Stimulated activated naive B cell treated with anti-CD40 and anti-IgM and Interleukin-4, amounts not matched to agents 10 μg/mL and 1 μg/mL and 100 μg/mL, for 72 hours (primary cell): Measurements from ENCODE around the gene RABAC1.

Experiments used
- ATAC-seq, 2 donors: fragments of 150-1000 bp; cut with Tn5 transposase; replicated peaks; 2 replicates each; pipeline ENCODE4 v1.10.0; 2021; ENCODE audit warnings: moderate library complexity in 1 of 2
- DNase-seq: peaks from one replicate; pipeline ENCODE4 v3.0.0; 2021
- H3K27ac Mint-ChIP-seq: one replicate; pipeline ENCODE4 v1.8.0; 2022; ENCODE audit warnings: mild to moderate bottlenecking, mixed read lengths
- H3K27me3 Mint-ChIP-seq, 2 donors: one replicate each; pipeline ENCODE4 v1.8.0; 2022; ENCODE audit warnings: mixed read lengths in 2 of 2
- H3K36me3 Mint-ChIP-seq, 2 donors: one replicate each; pipeline ENCODE4 v1.8.0; 2022; ENCODE audit warnings: mixed read lengths in 2 of 2, mild to moderate bottlenecking in 1 of 2
- H3K4me1 Mint-ChIP-seq, 2 donors: one replicate each; pipeline ENCODE4 v1.8.0; 2022; ENCODE audit warnings: mixed read lengths in 2 of 2, mild to moderate bottlenecking in 1 of 2
- H3K4me3 Mint-ChIP-seq, 2 donors: one replicate each; pipeline ENCODE4 v1.8.0; 2022; ENCODE audit warnings: mild to moderate bottlenecking in 2 of 2, mixed read lengths in 2 of 2, moderate library complexity in 1 of 2
- H3K9me3 Mint-ChIP-seq, 2 donors: one replicate each; pipeline ENCODE4 v1.8.0; 2022; ENCODE audit warnings: mixed read lengths in 2 of 2, mild to moderate bottlenecking in 1 of 2

The RABAC1 gene

DNA sequence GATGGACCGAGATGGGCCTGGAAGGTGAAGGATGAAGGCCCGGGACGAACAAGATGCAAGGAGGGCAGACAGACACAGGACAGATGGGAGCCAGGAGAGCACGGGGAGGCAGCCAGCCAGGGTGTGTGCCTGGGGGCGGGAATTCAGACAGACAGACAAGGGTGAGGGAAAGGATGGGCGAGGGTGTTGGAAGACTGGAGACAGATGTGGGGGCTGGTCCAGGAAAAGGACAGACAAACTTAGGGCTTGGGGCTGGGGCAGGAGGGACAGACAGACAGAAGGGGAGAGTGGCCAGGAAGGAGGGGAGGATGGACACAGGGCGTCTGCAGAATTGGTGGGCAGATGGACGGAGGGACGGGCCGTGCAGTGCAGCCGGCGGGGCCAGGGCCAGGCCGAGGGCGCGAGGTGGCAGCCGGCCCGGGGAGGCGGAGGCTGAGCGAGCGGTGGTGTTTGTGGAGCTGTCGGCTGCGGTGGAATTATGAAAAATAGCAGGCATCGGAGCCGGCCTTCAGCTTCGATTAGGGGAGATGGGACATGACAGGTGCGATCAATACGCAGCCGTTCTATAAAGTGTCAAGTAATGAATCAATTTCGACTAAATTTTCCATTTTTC is 26.3 kb downstream of the RABAC1 start:
- H3K27me3 Mint-ChIP-seq, result peaks cover 5 to 7% of the 10 kb centered on the region in 2 donors
- peak overlapping the region; percentile 72 for H3K27ac Mint-ChIP-seq
- peaks cover 58 to 82% of the 10 kb centered on the region in 2 donors for H3K4me1 Mint-ChIP-seq
- ATAC-seq (no peak), DNase-seq (no peak)
- H3K9me3 Mint-ChIP-seq, result no peaks in the 10 kb centered on the region
- no peaks in the 10 kb centered on the region for H3K36me3 Mint-ChIP-seq
- H3K4me3 Mint-ChIP-seq, result peak overlapping the region in 1 of 2 donors; percentile 5

GRCh38 chr19:41932259-41932719 is 26.8 kb downstream of the RABAC1 start:
- DNase-seq (no peak), ATAC-seq (no peak)
- H3K4me3 Mint-ChIP-seq, result peak overlapping the region in 1 of 2 donors; percentile 5
- peaks cover 5 to 7% of the 10 kb centered on the region in 2 donors for H3K27me3 Mint-ChIP-seq
- no peaks in the 10 kb centered on the region for H3K9me3 Mint-ChIP-seq
- no peaks in the 10 kb centered on the region for H3K36me3 Mint-ChIP-seq
- peak overlapping the region; percentile 72 for H3K27ac Mint-ChIP-seq
- H3K4me1 Mint-ChIP-seq, result peaks cover 55 to 77% of the 10 kb centered on the region in 2 donors

- Mint-ChIP-seq H3K36me3 (no peaks in the 10 kb centered on the region), H3K4me1 (peaks cover 48 to 66% of the 10 kb centered on the region in 2 donors), H3K27ac (no peak overlapping the region), H3K4me3 (no peak overlapping the region), H3K9me3 (no peaks in the 10 kb centered on the region), H3K27me3 (peaks cover 5 to 7% of the 10 kb centered on the region in 2 donors)
- DNase-seq (no peak), ATAC-seq (no peak)
These were observed 28.1 kb downstream of the RABAC1 start for GRCh38 chr19:41930926-41931592.

- no peaks in the 10 kb centered on the region for H3K9me3 Mint-ChIP-seq
- peak in 1 of 2 donors; percentile 12 for ATAC-seq
- DNase-seq, result no peak
- peaks cover 2 to 6% of the 10 kb centered on the region in 2 donors for H3K27me3 Mint-ChIP-seq
- no peak overlapping the region for H3K27ac Mint-ChIP-seq
- H3K36me3 Mint-ChIP-seq, result no peaks in the 10 kb centered on the region
- peaks cover 45 to 61% of the 10 kb centered on the region in 2 donors for H3K4me1 Mint-ChIP-seq
- H3K4me3 Mint-ChIP-seq, result peak overlapping the region in 1 of 2 donors; percentile 26
These were observed 28.8 kb downstream of the RABAC1 start for GRCh38 chr19:41930322-41930722.

DNA sequence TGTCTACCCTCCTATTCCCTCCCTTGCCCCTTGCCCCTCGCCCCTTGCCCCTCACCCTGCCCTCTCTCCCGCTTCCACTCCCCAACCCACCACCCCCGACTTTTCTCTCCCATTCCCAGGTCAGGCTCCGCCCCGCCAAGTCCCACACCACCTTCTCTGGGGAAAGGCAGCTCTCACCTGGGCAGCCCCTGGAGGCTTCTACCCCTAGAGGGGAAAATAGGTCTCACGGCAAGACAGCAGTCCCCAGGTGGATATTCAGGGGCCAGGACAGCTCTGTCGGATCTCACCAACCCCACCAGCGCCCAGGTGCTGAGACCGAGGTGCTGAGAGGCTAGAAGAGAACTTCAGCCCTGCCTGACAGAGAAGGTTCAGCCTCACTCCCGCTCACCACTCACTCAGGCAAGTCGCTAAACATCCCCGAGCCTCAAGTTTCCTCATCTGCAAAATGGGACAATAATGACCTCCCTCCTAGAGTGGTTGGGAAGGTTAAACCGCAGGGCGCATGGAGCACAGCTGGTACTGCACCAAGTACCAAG is 29.5 kb downstream of the RABAC1 start:
- H3K27ac Mint-ChIP-seq, result no peak overlapping the region

GRCh38 chr19:41928754-41929535 is 30.2 kb downstream of the RABAC1 start:
- peaks cover 33 to 48% of the 10 kb centered on the region in 2 donors for H3K4me1 Mint-ChIP-seq
- H3K27ac Mint-ChIP-seq, result peak overlapping the region; percentile 72
- ATAC-seq (peak; percentile 72 to 75), DNase-seq (no peak)
- H3K4me3 Mint-ChIP-seq, result peak overlapping the region in 1 of 2 donors; percentile 87
- no peaks in the 10 kb centered on the region for H3K9me3 Mint-ChIP-seq
- no peaks in the 10 kb centered on the region for H3K36me3 Mint-ChIP-seq
- H3K27me3 Mint-ChIP-seq, result no peaks in the 10 kb centered on the region

More for the DNA sequence above, 29.5 kb downstream of the RABAC1 start:
- Mint-ChIP-seq H3K4me1 (peaks cover 38 to 54% of the 10 kb centered on the region in 2 donors), H3K27me3 (no peaks in the 10 kb centered on the region), H3K9me3 (no peaks in the 10 kb centered on the region), H3K4me3 (peak overlapping the region in 1 of 2 donors; percentile 87), H3K36me3 (no peaks in the 10 kb centered on the region)
- ATAC-seq (no peak), DNase-seq (no peak)

- DNase-seq (no peak), ATAC-seq (peak; percentile 30 to 38)
- peaks cover 3% of the 10 kb centered on the region in 2 donors for H3K27me3 Mint-ChIP-seq
- H3K27ac Mint-ChIP-seq, result peak within 1 kb of the TSS; percentile 72
- no peaks in the 10 kb centered on the region for H3K36me3 Mint-ChIP-seq
- H3K4me3 Mint-ChIP-seq, result peak within 1 kb of the TSS in 1 of 2 donors; percentile 88
- no peaks in the 10 kb centered on the region for H3K9me3 Mint-ChIP-seq
- H3K4me1 Mint-ChIP-seq, result peaks cover 29 to 45% of the 10 kb centered on the region in 2 donors
These were observed 30.9 kb downstream of the RABAC1 start, which contains the start of gene ERFL for GRCh38 chr19:41928221-41928683. ERFL (minus strand) TSS chr19:41928449; CDS start chr19:41912919, 15,530 bp downstream.

DNA sequence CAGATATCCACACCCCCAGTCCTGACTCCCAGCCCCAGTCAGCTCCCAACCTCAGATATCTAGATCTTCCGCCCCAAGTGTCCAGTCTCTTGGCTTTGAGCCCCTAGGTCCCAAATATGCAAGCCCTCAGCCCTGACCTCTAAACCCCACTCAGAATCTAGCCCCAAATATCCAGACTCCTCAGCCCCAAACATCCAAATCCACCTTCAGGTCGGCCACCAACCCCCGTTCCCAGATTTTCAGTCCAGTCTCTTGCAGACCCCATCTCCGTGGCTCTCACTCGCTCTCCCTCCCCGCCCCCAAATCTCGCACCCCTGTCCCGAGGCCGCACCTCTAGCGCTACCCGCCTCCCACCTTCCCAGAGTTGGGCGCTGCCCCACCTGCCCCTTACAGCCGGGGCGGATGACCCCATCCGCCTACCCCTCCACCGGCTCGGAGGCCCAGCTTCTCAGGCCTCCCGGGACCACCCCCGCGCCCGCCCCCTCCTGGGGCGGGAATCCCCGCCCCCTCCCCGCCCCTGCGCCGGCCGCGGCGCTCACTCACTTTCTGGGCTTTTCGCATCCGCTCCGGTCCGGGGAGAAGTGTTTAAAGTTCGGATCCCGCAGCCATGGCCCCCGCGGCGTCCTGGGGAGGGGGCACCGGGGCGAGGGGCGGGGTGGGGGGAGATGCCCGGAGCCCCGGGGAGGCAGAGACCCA is 31.5 kb downstream of the RABAC1 start:
- Mint-ChIP-seq H3K27me3 (peaks cover 5 to 6% of the 10 kb centered on the region in 2 donors), H3K36me3 (no peaks in the 10 kb centered on the region), H3K9me3 (no peaks in the 10 kb centered on the region), H3K4me1 (peaks cover 29 to 44% of the 10 kb centered on the region in 2 donors), H3K27ac (no peak overlapping the region), H3K4me3 (peak overlapping the region in 1 of 2 donors; percentile 88)
- ATAC-seq, result peak in 1 of 2 donors; percentile 12
- no peak for DNase-seq

DNA sequence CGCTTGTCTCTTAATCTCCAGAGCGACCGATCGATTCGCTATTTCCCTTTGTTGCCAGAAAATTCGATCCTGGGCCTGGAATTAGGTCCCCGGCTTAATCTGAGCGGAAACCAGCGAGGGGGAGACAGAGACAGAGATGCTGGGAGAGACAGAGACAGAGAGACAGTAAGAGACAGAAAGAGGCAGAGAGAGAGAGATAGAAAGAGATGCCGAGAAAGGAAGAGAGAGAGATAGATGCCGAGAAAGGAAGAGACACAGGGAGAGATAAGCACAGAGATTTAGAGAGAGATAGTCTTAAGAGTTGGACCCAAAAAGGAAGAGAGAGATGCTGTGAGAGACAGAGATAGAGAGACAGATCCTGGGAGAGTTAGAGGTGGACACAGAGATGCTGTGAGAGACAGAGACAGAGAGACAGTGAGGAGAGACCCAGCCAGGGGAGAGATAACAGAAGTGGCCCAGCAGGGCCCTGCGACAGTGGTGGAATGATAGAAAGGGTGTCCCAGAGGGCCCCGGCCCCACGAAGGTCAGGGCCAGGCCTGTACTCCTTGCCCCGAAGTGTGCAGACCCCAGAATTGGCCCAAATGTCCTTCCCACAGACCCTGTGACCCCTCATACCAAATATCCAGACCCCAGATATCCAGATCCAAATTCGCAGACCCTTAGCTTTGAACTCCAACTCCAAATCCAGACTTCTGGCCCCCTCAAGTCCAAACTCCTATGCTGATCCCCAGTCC is 32.2 kb downstream of the RABAC1 start:
- Mint-ChIP-seq H3K4me3 (no peak overlapping the region), H3K27me3 (peaks cover 10 to 12% of the 10 kb centered on the region in 2 donors), H3K9me3 (no peaks in the 10 kb centered on the region), H3K27ac (no peak overlapping the region), H3K36me3 (no peaks in the 10 kb centered on the region), H3K4me1 (peaks cover 31 to 45% of the 10 kb centered on the region in 2 donors)
- ATAC-seq, result no peak
- DNase-seq, result no peak

GRCh38 chr19:41926028-41926762 is 32.9 kb downstream of the RABAC1 start:
- Mint-ChIP-seq H3K9me3 (no peaks in the 10 kb centered on the region), H3K4me3 (no peak overlapping the region), H3K27me3 (peaks cover 15 to 18% of the 10 kb centered on the region in 2 donors), H3K27ac (no peak overlapping the region), H3K4me1 (peaks cover 33 to 45% of the 10 kb centered on the region in 2 donors), H3K36me3 (no peaks in the 10 kb centered on the region)
- ATAC-seq (no peak), DNase-seq (no peak)

GRCh38 chr19:41925208-41926003 is 33.7 kb downstream of the RABAC1 start:
- peaks cover 17 to 20% of the 10 kb centered on the region in 2 donors for H3K27me3 Mint-ChIP-seq
- no peaks in the 10 kb centered on the region for H3K9me3 Mint-ChIP-seq
- H3K36me3 Mint-ChIP-seq, result no peaks in the 10 kb centered on the region
- H3K4me1 Mint-ChIP-seq, result peaks cover 32 to 43% of the 10 kb centered on the region in 2 donors
- DNase-seq (no peak), ATAC-seq (no peak)
- H3K27ac Mint-ChIP-seq, result no peak overlapping the region
- H3K4me3 Mint-ChIP-seq, result no peak overlapping the region
